Spleen (tissue), 7 donors: ENCODE measurements around the gene SIM2.
"Not testable (repeated sequence)": the region's sequence is repeated elsewhere in the genome, so short reads cannot be mapped to it uniquely, and the experiment has no call there.

Experiments used
- POLR2A ChIP-seq, 3 donors: fragments of 450-650 bp; IDR thresholded peaks; one replicate each; pipeline ENCODE4 v1.5.1; 2017; ENCODE audit warnings: antibody characterized with exemption in 3 of 3, mild to moderate bottlenecking in 1 of 3
- POLR2AphosphoS5 ChIP-seq, 3 donors: sonication (generic); formaldehyde crosslinking; IDR thresholded peaks; one replicate each; pipeline ENCODE4 v1.5.1; 2017; ENCODE audit warnings: antibody characterized with exemption in 3 of 3
- TF ChIP-seq, protein P1 (sequence below), 11 experiments: fragments of 200-600 bp in 7 of 11; fragments of 450-650 bp in 4 of 11; sonication (generic) in 4 of 11; IDR thresholded peaks in 8 of 11; conservative IDR thresholded peaks in 3 of 11; 1 replicate in 7 of 11; 2 replicates in 4 of 11; pipeline versions ENCODE4 v1.4.0 to v1.8.0; 2016 to 2021; ENCODE audit warnings: antibody characterized with exemption in 11 of 11, inconsistent platforms in 4 of 11, mild to moderate bottlenecking in 1 of 11
- donor health status: DM: no; HTN: no; CAD: no; lungs with moderate emphysema.
- donor health status: DM: no; HTN: no; CAD: no.
- donor health status: DM: no; HTN: no; CAD: no.

DNA sequence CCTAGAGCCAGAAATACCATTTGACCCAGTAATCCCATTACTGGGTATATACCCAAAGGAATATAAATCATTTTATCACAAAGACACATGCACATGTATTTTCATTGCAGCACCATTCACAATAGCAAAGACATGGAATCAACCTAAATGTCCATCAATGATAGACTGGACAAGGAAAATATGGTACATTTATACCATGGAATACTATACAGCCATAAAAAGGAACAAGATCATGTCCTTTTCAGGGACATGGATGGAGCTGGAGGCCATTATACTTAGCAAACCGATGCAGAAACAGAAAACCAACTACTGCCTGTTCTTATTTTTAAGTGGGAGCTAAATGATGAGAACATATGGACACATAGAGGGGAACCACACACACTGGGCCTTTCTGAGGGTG, 41.6 kb upstream of the SIM2 start:
- not testable (repeated sequence) for TF ChIP-seq POLR2A, POLR2AphosphoS5 (IDR thresholded peaks at IDR 0.05)
- TF ChIP-seq, protein P1, sequence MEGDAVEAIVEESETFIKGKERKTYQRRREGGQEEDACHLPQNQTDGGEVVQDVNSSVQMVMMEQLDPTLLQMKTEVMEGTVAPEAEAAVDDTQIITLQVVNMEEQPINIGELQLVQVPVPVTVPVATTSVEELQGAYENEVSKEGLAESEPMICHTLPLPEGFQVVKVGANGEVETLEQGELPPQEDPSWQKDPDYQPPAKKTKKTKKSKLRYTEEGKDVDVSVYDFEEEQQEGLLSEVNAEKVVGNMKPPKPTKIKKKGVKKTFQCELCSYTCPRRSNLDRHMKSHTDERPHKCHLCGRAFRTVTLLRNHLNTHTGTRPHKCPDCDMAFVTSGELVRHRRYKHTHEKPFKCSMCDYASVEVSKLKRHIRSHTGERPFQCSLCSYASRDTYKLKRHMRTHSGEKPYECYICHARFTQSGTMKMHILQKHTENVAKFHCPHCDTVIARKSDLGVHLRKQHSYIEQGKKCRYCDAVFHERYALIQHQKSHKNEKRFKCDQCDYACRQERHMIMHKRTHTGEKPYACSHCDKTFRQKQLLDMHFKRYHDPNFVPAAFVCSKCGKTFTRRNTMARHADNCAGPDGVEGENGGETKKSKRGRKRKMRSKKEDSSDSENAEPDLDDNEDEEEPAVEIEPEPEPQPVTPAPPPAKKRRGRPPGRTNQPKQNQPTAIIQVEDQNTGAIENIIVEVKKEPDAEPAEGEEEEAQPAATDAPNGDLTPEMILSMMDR (IDR thresholded peaks at IDR 0.05 in 8 of 11, conservative IDR thresholded peaks at IDR 0.05 in 3 of 11): not testable (repeated sequence)
